Osteoblast (primary cell): Measurements from ENCODE around the gene FNDC4. TPM values are rescaled to one million over a fixed set of nuclear protein-coding genes. Genes with fewer than 3 reads are reported as not detected.

Experiments used
- DNase-seq: peaks from one replicate; pipeline ENCODE4 v3.0.0; 2011; ENCODE audit warnings: low spot score, mixed read lengths; ENCODE audit not compliant: insufficient read length; ENCODE audit errors: missing footprints
- H2AFZ ChIP-seq: 2 replicates; pipeline ENCODE4 v1.6.0; 2011; ENCODE audit warnings: mild to moderate bottlenecking, low read length
- H3K27ac ChIP-seq: 2 replicates; pipeline ENCODE4 v1.5.1; 2011; ENCODE audit warnings: mild to moderate bottlenecking, low read depth, low read length, moderate library complexity
- H3K27me3 ChIP-seq: 2 replicates; pipeline ENCODE4 v1.6.0; 2012; ENCODE audit warnings: mild to moderate bottlenecking, control low read depth, inconsistent platforms, low read length, moderate library complexity; ENCODE audit not compliant: insufficient read depth
- H3K36me3 ChIP-seq: 2 replicates; pipeline ENCODE4 v1.5.1; 2011; ENCODE audit warnings: mild to moderate bottlenecking, low read length, control low read depth, moderate library complexity; ENCODE audit not compliant: insufficient read depth
- H3K4me1 ChIP-seq: 2 replicates; pipeline ENCODE4 v1.5.1; 2011; ENCODE audit warnings: mild to moderate bottlenecking, low read length, control low read depth, moderate library complexity; ENCODE audit not compliant: insufficient read depth
- H3K4me2 ChIP-seq: 2 replicates; pipeline ENCODE4 v1.6.0; 2011; ENCODE audit warnings: mild to moderate bottlenecking, low read length; ENCODE audit not compliant: insufficient read depth
- H3K4me3 ChIP-seq: fragments of 200-600 bp; sonication (generic); 3 replicates; pipeline ENCODE4 v1.5.1; 2012; ENCODE audit warnings: mild to moderate bottlenecking, low read length, inconsistent platforms; ENCODE audit not compliant: insufficient read depth
- H3K79me2 ChIP-seq: 2 replicates; pipeline ENCODE4 v1.6.0; 2012; ENCODE audit warnings: mild to moderate bottlenecking, low read length, control low read depth, inconsistent platforms; ENCODE audit not compliant: insufficient read depth
- H3K9me3 ChIP-seq: 2 replicates; pipeline ENCODE4 v1.5.1; 2011; ENCODE audit warnings: low read depth, low read length, control low read depth
- H4K20me1 ChIP-seq: 2 replicates; pipeline ENCODE4 v1.6.0; 2012; ENCODE audit warnings: mild to moderate bottlenecking, low read length, control low read depth; ENCODE audit not compliant: insufficient read depth
- CTCF ChIP-seq: IDR thresholded peaks from 2 replicates; pipeline ENCODE4 v1.5.1; 2011; ENCODE audit warnings: mild to moderate bottlenecking, low read depth, low read length, moderate library complexity; ENCODE audit errors: extremely low read depth
- total RNA-seq: library from RNA; depleted of rRNA; stranded (reverse); fragments of >200 nt; gene quantifications from 2 replicates; pipeline ENCODE4 v1.2.3, GENCODE V29; 2012

The FNDC4 gene
- total RNA-seq, 1 donor = 21.4 TPM

- peaks cover 39% of the 10 kb centered on the region for H3K36me3 ChIP-seq
- H3K4me2 ChIP-seq = no peak overlapping the region
- DNase-seq = peak; percentile 66
- no peak for TF ChIP-seq CTCF
- no peaks in the 10 kb centered on the region for H3K4me1 ChIP-seq
- no peaks in the 10 kb centered on the region for H3K79me2 ChIP-seq
- H4K20me1 ChIP-seq = no peaks in the 10 kb centered on the region
- H3K27me3 ChIP-seq = no peaks in the 10 kb centered on the region
- H3K27ac ChIP-seq = no peak overlapping the region
- no peak overlapping the region for H2AFZ ChIP-seq
- H3K9me3 ChIP-seq = no peaks in the 10 kb centered on the region
- no peak overlapping the region for H3K4me3 ChIP-seq
Measured at GRCh38 chr2:27446057-27446456, 48.9 kb downstream of the FNDC4 start.

DNA sequence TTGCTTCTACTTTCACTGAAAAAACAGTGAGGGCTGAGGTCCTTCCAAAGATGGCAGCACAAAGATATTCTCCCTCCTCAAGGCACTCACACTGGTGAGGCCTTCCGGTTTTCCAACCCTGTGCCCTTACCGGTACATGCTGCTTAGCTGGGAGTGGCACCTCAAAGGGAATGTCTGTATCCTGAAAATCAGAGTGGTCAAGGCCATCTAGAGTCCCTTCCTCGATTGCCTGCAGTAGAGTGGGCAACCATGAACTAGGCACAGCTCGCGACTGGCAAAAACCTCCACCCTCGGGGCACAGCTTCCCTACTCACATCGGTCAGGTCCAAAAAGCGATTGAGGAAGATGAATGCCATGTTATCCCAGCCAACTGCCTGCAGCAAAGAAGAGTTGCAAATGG lies 49.4 kb downstream of the FNDC4 start:
- H3K27me3 ChIP-seq = no peaks in the 10 kb centered on the region
- no peak overlapping the region for H3K27ac ChIP-seq
- no peaks in the 10 kb centered on the region for H4K20me1 ChIP-seq
- DNase-seq = no peak
- no peak overlapping the region for H2AFZ ChIP-seq
- no peaks in the 10 kb centered on the region for H3K79me2 ChIP-seq
- H3K36me3 ChIP-seq = peaks cover 41% of the 10 kb centered on the region
- no peaks in the 10 kb centered on the region for H3K9me3 ChIP-seq
- no peak overlapping the region for H3K4me2 ChIP-seq
- no peaks in the 10 kb centered on the region for H3K4me1 ChIP-seq
- H3K4me3 ChIP-seq = no peak overlapping the region
- TF ChIP-seq CTCF = no peak

DNA sequence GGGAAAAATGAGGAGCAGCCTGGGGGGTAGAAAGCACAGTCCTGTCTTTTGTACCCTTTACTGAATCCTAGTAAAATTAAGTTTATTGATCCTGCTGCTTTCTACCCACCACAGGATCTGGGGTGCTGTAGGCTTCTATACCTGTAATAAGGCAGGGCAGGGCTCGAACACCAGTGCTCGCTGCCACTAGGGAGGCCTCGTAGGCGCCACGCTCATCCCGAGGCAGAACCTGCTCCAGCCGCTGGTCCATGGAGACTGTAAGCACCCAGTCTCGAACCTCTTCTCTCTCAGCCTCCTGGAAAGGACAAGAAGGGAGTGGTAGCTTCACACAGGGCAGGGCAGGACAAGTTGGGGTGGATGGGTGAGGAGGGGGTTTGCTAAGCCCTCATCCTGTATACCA lies 49.8 kb downstream of the FNDC4 start:
- DNase-seq = no peak
- Histone ChIP-seq H3K27me3 (no peaks in the 10 kb centered on the region), H3K36me3 (peaks cover 45% of the 10 kb centered on the region), H3K27ac (no peak overlapping the region), H3K4me3 (no peak overlapping the region), H3K4me1 (no peaks in the 10 kb centered on the region), H3K79me2 (no peaks in the 10 kb centered on the region), H4K20me1 (no peaks in the 10 kb centered on the region), H3K4me2 (no peak overlapping the region), H2AFZ (no peak overlapping the region), H3K9me3 (no peaks in the 10 kb centered on the region)
- TF ChIP-seq CTCF = no peak

- no peak overlapping the region for H3K4me3 ChIP-seq
- H3K4me2 ChIP-seq = no peak overlapping the region
- H3K36me3 ChIP-seq = peaks cover 62% of the 10 kb centered on the region
- DNase-seq = peak; percentile 74
- H3K27ac ChIP-seq = no peak overlapping the region
- no peak for TF ChIP-seq CTCF
- no peaks in the 10 kb centered on the region for H3K79me2 ChIP-seq
- no peaks in the 10 kb centered on the region for H3K27me3 ChIP-seq
- H2AFZ ChIP-seq = no peak overlapping the region
- no peaks in the 10 kb centered on the region for H3K9me3 ChIP-seq
- H3K4me1 ChIP-seq = no peaks in the 10 kb centered on the region
- H4K20me1 ChIP-seq = no peaks in the 10 kb centered on the region
Measured at GRCh38 chr2:27442920-27443282, 52.1 kb downstream of the FNDC4 start.
